H9 (cell line): Measurements from ENCODE around the gene PAK5. TPM values are rescaled to one million over a fixed set of nuclear protein-coding genes. Genes with fewer than 3 reads are reported as not detected.

Experiments used
- DNase-seq: peaks from one replicate; pipeline ENCODE4 v3.0.0-alpha.2; 2017
- H2AFZ ChIP-seq: one replicate; pipeline ENCODE4 v1.6.1; 2013; ENCODE audit warnings: mild to moderate bottlenecking, low read length, control low read depth, moderate library complexity
- H2AK5ac ChIP-seq: 2 replicates; pipeline ENCODE4 v1.6.1; 2013; ENCODE audit warnings: low read length, control low read depth, mixed read lengths; ENCODE audit not compliant: insufficient read length
- H2BK120ac ChIP-seq: one replicate; pipeline ENCODE4 v1.6.1; 2013; ENCODE audit warnings: low read depth, mild to moderate bottlenecking, low read length, control low read depth, inconsistent platforms; ENCODE audit not compliant: poor library complexity, severe bottlenecking
- H2BK12ac ChIP-seq: 2 replicates; pipeline ENCODE4 v1.6.1; 2013; ENCODE audit warnings: low read length, control low read depth, mixed read lengths, low read depth; ENCODE audit not compliant: insufficient read length
- H2BK15ac ChIP-seq: 2 replicates; pipeline ENCODE4 v1.6.1; 2013; ENCODE audit warnings: low read depth, low read length, control low read depth
- H2BK20ac ChIP-seq: one replicate; pipeline ENCODE4 v1.6.1; 2013; ENCODE audit warnings: low read depth, mild to moderate bottlenecking, low read length, control low read depth, inconsistent platforms; ENCODE audit not compliant: poor library complexity, severe bottlenecking
- H2BK5ac ChIP-seq: 2 replicates; pipeline ENCODE4 v1.6.1; 2013; ENCODE audit warnings: low read length, control low read depth, mixed read lengths; ENCODE audit not compliant: insufficient read length
- H3K14ac ChIP-seq: 2 replicates; pipeline ENCODE4 v1.6.1; 2013; ENCODE audit warnings: low read length, control low read depth; ENCODE audit not compliant: insufficient read depth
- H3K18ac ChIP-seq: 2 replicates; pipeline ENCODE4 v1.6.1; 2013; ENCODE audit warnings: low read depth, mild to moderate bottlenecking, mixed read lengths, low read length, control low read depth; ENCODE audit not compliant: insufficient read length
- H3K23ac ChIP-seq: 2 replicates; pipeline ENCODE4 v1.6.1; 2013; ENCODE audit warnings: low read length, control low read depth, mixed read lengths, low read depth; ENCODE audit not compliant: insufficient read length
- H3K23me2 ChIP-seq: 2 replicates; pipeline ENCODE4 v1.6.1; 2013; ENCODE audit warnings: low read depth, mild to moderate bottlenecking, mixed read lengths, low read length, control low read depth; ENCODE audit not compliant: insufficient read length, poor library complexity, severe bottlenecking
- H3K27ac ChIP-seq: 2 replicates; pipeline ENCODE4 v1.5.1; 2013; ENCODE audit warnings: low read length, control low read depth, mixed read lengths, low read depth; ENCODE audit not compliant: insufficient read length
- H3K27me3 ChIP-seq: 2 replicates; pipeline ENCODE4 v1.6.1; 2013; ENCODE audit warnings: low read length, control low read depth, inconsistent platforms; ENCODE audit not compliant: insufficient read depth
- H3K4ac ChIP-seq: 2 replicates; pipeline ENCODE4 v1.6.1; 2013; ENCODE audit warnings: low read depth, mild to moderate bottlenecking, control low read depth, inconsistent platforms, low read length, moderate library complexity
- H3K4me1 ChIP-seq: 2 replicates; pipeline ENCODE4 v1.6.1; 2013; ENCODE audit warnings: low read length, control low read depth, inconsistent platforms; ENCODE audit not compliant: insufficient read depth
- H3K4me2 ChIP-seq: 2 replicates; pipeline ENCODE4 v1.6.1; 2013; ENCODE audit warnings: low read length, control low read depth, mixed read lengths; ENCODE audit not compliant: insufficient read length, insufficient read depth
- H3K56ac ChIP-seq: 2 replicates; pipeline ENCODE4 v1.6.1; 2013; ENCODE audit warnings: low read depth, mild to moderate bottlenecking, mixed read lengths, low read length, control low read depth; ENCODE audit not compliant: insufficient read length
- H3K79me1 ChIP-seq: 2 replicates; pipeline ENCODE4 v1.6.1; 2013; ENCODE audit warnings: low read depth, mild to moderate bottlenecking, moderate library complexity, low read length, control low read depth, inconsistent platforms; ENCODE audit not compliant: insufficient read depth, poor library complexity, severe bottlenecking
- H3K79me2 ChIP-seq: 2 replicates; pipeline ENCODE4 v1.6.1; 2013; ENCODE audit warnings: low read length, control low read depth, inconsistent platforms; ENCODE audit not compliant: insufficient read depth
- H3K9ac ChIP-seq: 2 replicates; pipeline ENCODE4 v1.6.1; 2013; ENCODE audit warnings: low read length, control low read depth, mixed read lengths; ENCODE audit not compliant: insufficient read length; ENCODE audit errors: extremely low read depth
- H3K9me3 ChIP-seq: one replicate; pipeline ENCODE4 v1.6.1; 2013; ENCODE audit warnings: low read depth, low read length, inconsistent platforms; ENCODE audit not compliant: control insufficient read depth
- H3T11ph ChIP-seq: one replicate; pipeline ENCODE4 v1.6.1; 2013; ENCODE audit warnings: mild to moderate bottlenecking, low read length, control low read depth, inconsistent platforms
- H4K20me1 ChIP-seq: one replicate; pipeline ENCODE4 v1.6.1; 2013; ENCODE audit not compliant: control insufficient read depth, insufficient read length, insufficient read depth
- H4K5ac ChIP-seq: 2 replicates; pipeline ENCODE4 v1.6.1; 2013; ENCODE audit warnings: low read depth, mild to moderate bottlenecking, mixed read lengths, low read length, control low read depth; ENCODE audit not compliant: insufficient read length
- H4K8ac ChIP-seq: replicated peaks from 2 replicates; pipeline ENCODE4 v1.6.1; 2013; ENCODE audit warnings: low read length, control low read depth, mixed read lengths, low read depth; ENCODE audit not compliant: insufficient read length
- H4K91ac ChIP-seq: 2 replicates; pipeline ENCODE4 v1.6.1; 2013; ENCODE audit warnings: low read depth, mild to moderate bottlenecking, moderate library complexity, mixed read lengths, low read length, control low read depth; ENCODE audit not compliant: insufficient read length
- H3K27ac Mint-ChIP-seq, 3 experiments: 2 replicates in 2 of 3; 3 replicates in 1 of 3; pipeline ENCODE4 v1.8.0; 2020 to 2021; ENCODE audit warnings: mixed read lengths in 3 of 3, mild to moderate bottlenecking in 1 of 3, moderate library complexity in 1 of 3
- H3K27me3 Mint-ChIP-seq: 2 replicates; pipeline ENCODE4 v1.8.0; 2021; ENCODE audit warnings: low read depth, mild to moderate bottlenecking, moderate library complexity, mixed read lengths
- H3K36me3 Mint-ChIP-seq, 3 experiments: 2 replicates in 2 of 3; 3 replicates in 1 of 3; pipeline ENCODE4 v1.8.0; 2020 to 2021; ENCODE audit warnings: low read depth in 3 of 3, mixed read lengths in 3 of 3; ENCODE audit not compliant: insufficient read depth in 1 of 3
- H3K4me1 Mint-ChIP-seq, 2 experiments: 2 replicates each; pipeline ENCODE4 v1.8.0; 2020; ENCODE audit warnings: mixed read lengths in 2 of 2
- H3K4me3 Mint-ChIP-seq, 2 experiments: 2 replicates in 1 of 2; 3 replicates in 1 of 2; pipeline ENCODE4 v1.8.0; 2020 to 2021; ENCODE audit warnings: mild to moderate bottlenecking in 2 of 2, mixed read lengths in 2 of 2, moderate library complexity in 1 of 2
- H3K9me3 Mint-ChIP-seq, 2 experiments: 2 replicates in 1 of 2; 3 replicates in 1 of 2; pipeline ENCODE4 v1.8.0; 2020; ENCODE audit warnings: mild to moderate bottlenecking in 2 of 2, mixed read lengths in 2 of 2, moderate library complexity in 1 of 2
- WGBS: extraction: QIAGEN DNeasy Blood & Tissue Kit; methylation state at CpG from one replicate; pipeline ENCODE4 v1.1.7; 2013; ENCODE audit warnings: missing lambda C conversion rate, low lambda C conversion rate, mixed read lengths; ENCODE audit not compliant: insufficient read length; ENCODE audit errors: extremely low coverage; 5-methylcytosine and 5-hydroxymethylcytosine counted together
- total RNA-seq: library from RNA; stranded (reverse); gene quantifications from 2 replicates; pipeline ENCODE4 v1.2.1, GENCODE V29; 2021
- TF ChIP-seq, protein P1 (sequence below): fragments of 200-600 bp; sonication (generic); conservative IDR thresholded peaks from 3 replicates; pipeline ENCODE4 v1.8.0; 2021; ENCODE audit warnings: antibody characterized with exemption, mild to moderate bottlenecking

The PAK5 gene
- total RNA-seq, 1 experiment from 2014 or later: 0.20 TPM

DNA sequence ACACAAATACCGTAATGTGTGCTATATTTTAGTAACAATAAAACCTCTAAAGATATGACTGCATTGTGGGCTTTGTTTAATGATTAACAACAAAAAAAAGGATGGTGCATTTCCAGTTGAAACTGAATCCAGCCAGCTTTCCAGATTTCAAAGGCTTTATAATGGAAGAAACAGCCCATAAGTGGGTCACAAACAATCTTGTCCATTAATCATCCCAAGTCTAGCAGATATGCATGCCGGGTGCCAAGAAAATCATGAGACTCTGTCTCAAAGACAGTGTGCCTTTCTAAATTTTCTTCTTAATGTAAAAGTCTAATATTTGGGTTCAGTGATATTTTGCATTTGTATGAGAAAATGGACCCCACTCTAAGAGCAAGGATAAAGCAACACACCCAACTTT, 345.1 kb downstream of the PAK5 start:
- no peak for DNase-seq
- no peaks in the 10 kb centered on the region; a peak in 1 of 4 replicates for H3K4me1 Mint-ChIP-seq

More for the DNA sequence above, 345.1 kb downstream of the PAK5 start:
- TF ChIP-seq, protein P1, sequence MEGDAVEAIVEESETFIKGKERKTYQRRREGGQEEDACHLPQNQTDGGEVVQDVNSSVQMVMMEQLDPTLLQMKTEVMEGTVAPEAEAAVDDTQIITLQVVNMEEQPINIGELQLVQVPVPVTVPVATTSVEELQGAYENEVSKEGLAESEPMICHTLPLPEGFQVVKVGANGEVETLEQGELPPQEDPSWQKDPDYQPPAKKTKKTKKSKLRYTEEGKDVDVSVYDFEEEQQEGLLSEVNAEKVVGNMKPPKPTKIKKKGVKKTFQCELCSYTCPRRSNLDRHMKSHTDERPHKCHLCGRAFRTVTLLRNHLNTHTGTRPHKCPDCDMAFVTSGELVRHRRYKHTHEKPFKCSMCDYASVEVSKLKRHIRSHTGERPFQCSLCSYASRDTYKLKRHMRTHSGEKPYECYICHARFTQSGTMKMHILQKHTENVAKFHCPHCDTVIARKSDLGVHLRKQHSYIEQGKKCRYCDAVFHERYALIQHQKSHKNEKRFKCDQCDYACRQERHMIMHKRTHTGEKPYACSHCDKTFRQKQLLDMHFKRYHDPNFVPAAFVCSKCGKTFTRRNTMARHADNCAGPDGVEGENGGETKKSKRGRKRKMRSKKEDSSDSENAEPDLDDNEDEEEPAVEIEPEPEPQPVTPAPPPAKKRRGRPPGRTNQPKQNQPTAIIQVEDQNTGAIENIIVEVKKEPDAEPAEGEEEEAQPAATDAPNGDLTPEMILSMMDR: no peak
- H3K56ac ChIP-seq: no peak overlapping the region
- no peaks in the 10 kb centered on the region for H3K9me3 ChIP-seq
- H3K27me3 Mint-ChIP-seq: peaks cover 4% of the 10 kb centered on the region
- no peak overlapping the region for H3K18ac ChIP-seq
- no peak overlapping the region for H3K23ac ChIP-seq
- no peak overlapping the region for H4K91ac ChIP-seq
- H2AK5ac ChIP-seq: no peak overlapping the region
- no peaks in the 10 kb centered on the region for H3K23me2 ChIP-seq
- H3T11ph ChIP-seq: no peak overlapping the region
- no peaks in the 10 kb centered on the region for H3K36me3 Mint-ChIP-seq
- H3K79me1 ChIP-seq: no peaks in the 10 kb centered on the region
- no peak overlapping the region for H3K4me2 ChIP-seq
- no peak overlapping the region for H3K4me3 Mint-ChIP-seq
- no peak overlapping the region for H2BK12ac ChIP-seq
- no peak overlapping the region for H2AFZ ChIP-seq
- H4K5ac ChIP-seq: no peak overlapping the region
- H4K20me1 ChIP-seq: no peaks in the 10 kb centered on the region
- H2BK20ac ChIP-seq: no peak overlapping the region
- H2BK5ac ChIP-seq: no peak overlapping the region
- H3K27ac ChIP-seq: no peak overlapping the region
- H2BK15ac ChIP-seq: no peak overlapping the region
- no peak overlapping the region for H2BK120ac ChIP-seq
- H4K8ac ChIP-seq: no peak overlapping the region
- H3K14ac ChIP-seq: no peak overlapping the region
- no peak overlapping the region for H3K27ac Mint-ChIP-seq
- no peaks in the 10 kb centered on the region for H3K9me3 Mint-ChIP-seq
- no peaks in the 10 kb centered on the region for H3K27me3 ChIP-seq
- no peaks in the 10 kb centered on the region for H3K4me1 ChIP-seq
- H3K4ac ChIP-seq: no peak overlapping the region
- no peak overlapping the region for H3K9ac ChIP-seq
- H3K79me2 ChIP-seq: no peaks in the 10 kb centered on the region
- no CpG with 5 or more reads among the region's 2 CpGs for WGBS
